H1 (cell line): Measurements from ENCODE around the gene NOXRED1. TPM values are rescaled to one million over a fixed set of nuclear protein-coding genes. Genes with fewer than 3 reads are reported as not detected.

Experiments
- CEBPB ChIP-seq: IDR thresholded peaks from 2 replicates; pipeline ENCODE4 v1.6.1; 2012; ENCODE audit warnings: low read depth, low read length
- EP300 ChIP-seq, 2 experiments: IDR thresholded peaks; 1 replicate in 1 of 2; 2 replicates in 1 of 2; pipeline ENCODE4 v1.6.1; 2011 to 2012; ENCODE audit warnings: low read depth in 2 of 2, low read length in 2 of 2, mild to moderate bottlenecking in 2 of 2, borderline replicate concordance in 1 of 2, inconsistent platforms in 1 of 2, moderate library complexity in 1 of 2
- HDAC2 ChIP-seq, 2 experiments: fragments of 300-600 bp in 1 of 2; sonication (generic) in 1 of 2; IDR thresholded peaks; 2 replicates each; pipeline ENCODE4 v1.6.1; 2011 to 2012; ENCODE audit warnings: low read depth in 2 of 2, low read length in 2 of 2, mild to moderate bottlenecking in 2 of 2, moderate library complexity in 2 of 2, borderline replicate concordance in 1 of 2, inconsistent platforms in 1 of 2
- MAFK ChIP-seq: IDR thresholded peaks from 2 replicates; pipeline ENCODE4 v1.6.1; 2012; ENCODE audit warnings: low read depth, mild to moderate bottlenecking, improper control_type of control experiment, low read length
- TBP ChIP-seq: IDR thresholded peaks from 2 replicates; pipeline ENCODE4 v1.6.1; 2011; ENCODE audit warnings: low read depth, low read length, improper control_type of control experiment
- polyA plus RNA-seq, 7 experiments: library from polyadenylated mRNA; depleted of rRNA in 3 of 7; stranded (reverse) in 5 of 7; unstranded in 2 of 7; fragments of >200 nt in 5 of 7; fragments of 200-250 nt in 2 of 7; gene quantifications; 1 replicate in 5 of 7; 2 replicates in 1 of 7; 4 replicates in 1 of 7; pipeline versions ENCODE4 v1.2.1 to v1.2.3, GENCODE V29; 2011 to 2013; ENCODE audit warnings: missing spikeins in 2 of 7, mixed read lengths in 2 of 7
- total RNA-seq: library from RNA; stranded (reverse); fragmentation: NEBNext Ultra II Directional; extraction: Animal tissue kit (Norgen Biotek cat#: 25700); gene quantifications from 2 replicates; pipeline ENCODE4 v1.2.1, GENCODE V29; 2021
- TF ChIP-seq, protein P1 (sequence below): IDR thresholded peaks from 2 replicates; pipeline ENCODE4 v1.6.1; 2011; ENCODE audit warnings: low read depth, mild to moderate bottlenecking, low read length; ENCODE audit not compliant: insufficient read depth

The NOXRED1 gene
- total and polyA plus RNA-seq, 2 of the 8 experiments (the other 6 are each of a cell fraction or from before 2014, with no cell fraction given) = 0.23 to 0.48 TPM

DNA sequence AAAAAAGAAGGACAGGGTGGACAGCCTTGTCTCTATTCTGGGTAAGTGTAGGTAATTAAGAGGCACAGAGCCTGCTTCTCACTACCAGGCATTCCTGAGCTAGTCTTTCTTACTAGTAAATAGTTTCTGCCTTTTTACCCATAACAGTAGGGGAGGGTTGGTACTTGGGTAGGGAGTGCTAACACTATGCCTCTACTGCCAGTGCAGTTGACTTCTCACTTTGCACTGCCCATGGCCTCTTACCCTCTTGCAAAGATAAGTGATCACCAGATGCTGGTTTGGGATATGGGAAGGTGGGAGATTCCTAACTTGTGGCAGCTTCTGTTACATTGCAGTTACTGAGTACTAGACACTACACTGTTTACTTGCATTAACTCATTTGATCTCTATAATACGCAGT, 46.2 kb upstream of the NOXRED1 start (continued):
- no peak for TF ChIP-seq TBP
- no peak for TF ChIP-seq CEBPB
- TF ChIP-seq HDAC2 (IDR thresholded peaks at IDR 0.05; ENCODE audit: borderline replicate concordance in 1 of 2, low read depth in 2 of 2, low read length in 2 of 2) = no peak
- TF ChIP-seq MAFK = no peak
- TF ChIP-seq, protein P1, sequence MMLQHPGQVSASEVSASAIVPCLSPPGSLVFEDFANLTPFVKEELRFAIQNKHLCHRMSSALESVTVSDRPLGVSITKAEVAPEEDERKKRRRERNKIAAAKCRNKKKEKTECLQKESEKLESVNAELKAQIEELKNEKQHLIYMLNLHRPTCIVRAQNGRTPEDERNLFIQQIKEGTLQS = no peak
- TF ChIP-seq EP300 (IDR thresholded peaks at IDR 0.05; ENCODE audit: borderline replicate concordance in 1 of 2, low read depth in 2 of 2, low read length in 2 of 2) = no peak
